Measurements from ENCODE around the gene SULF2. TPM values are rescaled to one million over a fixed set of nuclear protein-coding genes. Genes with fewer than 3 reads are reported as not detected.
"Not testable (repeated sequence)": the region's sequence is repeated elsewhere in the genome, so short reads cannot be mapped to it uniquely, and the experiment has no call there.

The SULF2 gene
- total RNA-seq (100 to 1,000 TPM in 1 of 2 donors, 10 to 100 TPM in 1; 95.6 to 117 TPM), polyA plus RNA-seq (ENCODE audit: insufficient read depth, low read depth, low replicate concordance) (61.5 TPM)
- long read RNA-seq, donor 1, full-length matches to known transcripts, result 4 of 29 reads
- long read RNA-seq, donor 1, partial matches to known transcripts, result 20 of 29 reads
- long read RNA-seq, donor 1, other reads (novel, unspliced or antisense), result 5 of 29 reads
- long read RNA-seq, donor 2, full-length matches to known transcripts, result 8 of 25 reads
- long read RNA-seq, donor 2, partial matches to known transcripts, result 17 of 25 reads
- long read RNA-seq, donor 2, other reads (novel, unspliced or antisense), result 0 of 25 reads

GRCh38 chr20:47785311-47785853 lies at the start of gene SULF2:
Gene SULF2 (minus strand): TSS chr20:47785481. CDS start chr20:47757363, 28,118 bp downstream.
- peak; percentile 52 for DNase-seq
- Histone ChIP-seq H3K27ac (peak within 1 kb of the TSS; percentile 59 to 88), H3K9me3 (no peaks in the 10 kb centered on the region), H3K36me3 (ENCODE audit: low read depth, missing control alignments) (no peaks in the 10 kb centered on the region), H3K27me3 (no peaks in the 10 kb centered on the region), H3K4me3 (peak within 1 kb of the TSS; percentile 58 to 68), H3K4me1 (peaks cover 16% of the 10 kb centered on the region)
- WGBS, 2 donors, result 0% methylated on average over 21 of the region's 82 CpGs; no CpG with 5 or more reads in 1 of the 2 donors
- intact Hi-C loops (cut with DNase I; ENCODE audit: low total_unique reads), result loop anchor here (5.0 kb wide), 1 partner anchor 837 kb away; no protein-coding TSS in a partner anchor
- TF ChIP-seq POLR2A (IDR thresholded peaks at IDR 0.05), result no peak

GRCh38 chr20:47831675-47832074 lies 46.4 kb upstream of the SULF2 start:
- H3K27ac ChIP-seq; intact Hi-C loops (cut with DNase I; ENCODE audit: low total_unique reads); H3K27me3 ChIP-seq; DNase-seq; H3K4me1 ChIP-seq; H3K9me3 ChIP-seq; H3K36me3 ChIP-seq (ENCODE audit: low read depth, missing control alignments); H3K4me3 ChIP-seq: not testable (repeated sequence)
- no CpG with 5 or more reads among the region's 7 CpGs for WGBS, 2 donors

GRCh38 chr20:47826716-47827115 lies 41.4 kb upstream of the SULF2 start:
- WGBS, 2 donors, result 91 to 94% methylated on average over 8 of the region's 8 CpGs
- H3K4me1 ChIP-seq; H3K27ac ChIP-seq; H3K4me3 ChIP-seq; DNase-seq; H3K27me3 ChIP-seq; H3K9me3 ChIP-seq; intact Hi-C loops (cut with DNase I; ENCODE audit: low total_unique reads); H3K36me3 ChIP-seq (ENCODE audit: low read depth, missing control alignments): not testable (repeated sequence)

GRCh38 chr20:47826006-47826405 lies 40.7 kb upstream of the SULF2 start:
- H3K27me3 ChIP-seq; H3K4me1 ChIP-seq; H3K36me3 ChIP-seq (ENCODE audit: low read depth, missing control alignments); H3K9me3 ChIP-seq; intact Hi-C loops (cut with DNase I; ENCODE audit: low total_unique reads); DNase-seq; H3K4me3 ChIP-seq; H3K27ac ChIP-seq: not testable (repeated sequence)
- 87 to 89% methylated on average over 8 to 18 of the region's 18 CpGs for WGBS, 2 donors

- H3K36me3 ChIP-seq (ENCODE audit: low read depth, missing control alignments), result no peaks in the 10 kb centered on the region
- no peak overlapping the region for H3K27ac ChIP-seq
- no peak for DNase-seq
- no peak overlapping the region for H3K4me3 ChIP-seq
- TF ChIP-seq POLR2A (IDR thresholded peaks at IDR 0.05) (no peak), CTCF (IDR thresholded peaks at IDR 0.05) (no peak)
- H3K4me1 ChIP-seq, result no peaks in the 10 kb centered on the region
- H3K9me3 ChIP-seq, result no peaks in the 10 kb centered on the region
- H3K27me3 ChIP-seq, result no peaks in the 10 kb centered on the region
- intact Hi-C loops (cut with DNase I; ENCODE audit: low total_unique reads), result no loop called here
- 90 to 96% methylated on average over 12 of the region's 12 CpGs for WGBS, 2 donors
Measured at GRCh38 chr20:47825011-47825762, 39.9 kb upstream of the SULF2 start.

GRCh38 chr20:47823941-47824340 lies 38.7 kb upstream of the SULF2 start:
- intact Hi-C loops (cut with DNase I; ENCODE audit: low total_unique reads); H3K27me3 ChIP-seq; H3K27ac ChIP-seq; DNase-seq; H3K4me3 ChIP-seq; H3K4me1 ChIP-seq; H3K9me3 ChIP-seq; H3K36me3 ChIP-seq (ENCODE audit: low read depth, missing control alignments): not testable (repeated sequence)
- WGBS, 2 donors, result 86 to 96% methylated on average over 10 to 12 of the region's 12 CpGs

GRCh38 chr20:47821481-47822100 lies 36.3 kb upstream of the SULF2 start:
- H3K9me3 ChIP-seq, result no peaks in the 10 kb centered on the region
- intact Hi-C loops (cut with DNase I; ENCODE audit: low total_unique reads), result no loop called here
- no peak for TF ChIP-seq CTCF (IDR thresholded peaks at IDR 0.05)
- TF ChIP-seq POLR2A (IDR thresholded peaks at IDR 0.05), result no peak
- DNase-seq, result no peak
- H3K4me3 ChIP-seq, result no peak overlapping the region
- no peaks in the 10 kb centered on the region for H3K36me3 ChIP-seq (ENCODE audit: low read depth, missing control alignments)
- no peak overlapping the region for H3K27ac ChIP-seq
- 81 to 90% methylated on average over 13 of the region's 13 CpGs for WGBS, 2 donors
- no peaks in the 10 kb centered on the region for H3K4me1 ChIP-seq
- no peaks in the 10 kb centered on the region for H3K27me3 ChIP-seq

Data from testis (tissue), 5 donors.